GM23248 (cell line): ENCODE results near the gene RALGPS1. TPM values are rescaled to one million over a fixed set of nuclear protein-coding genes. Genes with fewer than 3 reads are reported as not detected.

Source experiments
- DNase-seq: peaks from one replicate; pipeline ENCODE4 v3.0.0-alpha.2; 2015
- H2AFZ ChIP-seq: fragments of 200-600 bp; sonication (generic); 2 replicates; pipeline ENCODE4 v1.6.1; 2016; ENCODE audit warnings: antibody characterized with exemption
- H3F3A ChIP-seq: fragments of 200-600 bp; sonication (generic); 2 replicates; pipeline ENCODE4 v1.6.1; 2016; ENCODE audit warnings: mild to moderate bottlenecking, antibody characterized with exemption, mixed run types; ENCODE audit not compliant: insufficient read depth
- H3K27ac ChIP-seq: fragments of 200-600 bp; sonication (generic); 2 replicates; pipeline ENCODE4 v1.5.1; 2016; ENCODE audit warnings: mild to moderate bottlenecking
- H3K27me3 ChIP-seq: fragments of 200-600 bp; sonication (generic); replicated peaks from 2 replicates; pipeline ENCODE4 v1.6.1; 2016; ENCODE audit warnings: mild to moderate bottlenecking; ENCODE audit not compliant: insufficient read depth
- H3K36me3 ChIP-seq: fragments of 200-600 bp; sonication (generic); 2 replicates; pipeline ENCODE4 v1.6.1; 2016; ENCODE audit warnings: low read depth, mild to moderate bottlenecking
- H3K4me1 ChIP-seq: fragments of 200-600 bp; sonication (generic); 2 replicates; pipeline ENCODE4 v1.6.1; 2016; ENCODE audit warnings: mild to moderate bottlenecking; ENCODE audit not compliant: insufficient read depth
- H3K4me2 ChIP-seq: fragments of 200-600 bp; sonication (generic); one replicate; pipeline ENCODE4 v1.6.1; 2016; ENCODE audit warnings: mild to moderate bottlenecking; ENCODE audit not compliant: unreplicated experiment
- H3K4me3 ChIP-seq: fragments of 200-600 bp; sonication (generic); 2 replicates; pipeline ENCODE4 v1.5.1; 2016; ENCODE audit warnings: mild to moderate bottlenecking
- H3K79me2 ChIP-seq: fragments of 200-600 bp; sonication (generic); 2 replicates; pipeline ENCODE4 v1.6.1; 2016; ENCODE audit warnings: mild to moderate bottlenecking; ENCODE audit not compliant: insufficient read depth
- H3K9ac ChIP-seq: fragments of 200-600 bp; sonication (generic); 2 replicates; pipeline ENCODE4 v1.6.1; 2016; ENCODE audit warnings: mild to moderate bottlenecking
- H3K9me2 ChIP-seq: fragments of 200-600 bp; sonication (generic); 2 replicates; pipeline ENCODE4 v1.6.1; 2016; ENCODE audit warnings: mixed run types, mild to moderate bottlenecking, moderate library complexity; ENCODE audit not compliant: insufficient read depth
- H3K9me3 ChIP-seq: fragments of 200-600 bp; sonication (generic); one replicate; pipeline ENCODE4 v1.6.1; 2017; ENCODE audit warnings: low read depth
- H4K20me1 ChIP-seq: fragments of 200-600 bp; sonication (generic); 2 replicates; pipeline ENCODE4 v1.6.0; 2016; ENCODE audit not compliant: insufficient read depth
- EZH2 ChIP-seq: fragments of 200-600 bp; sonication (generic); IDR thresholded peaks from 2 replicates; pipeline ENCODE4 v1.6.1; 2018; ENCODE audit warnings: antibody characterized with exemption, mild to moderate bottlenecking; ENCODE audit not compliant: insufficient read depth, poor library complexity, severe bottlenecking
- EZH2phosphoT487 ChIP-seq: fragments of 200-600 bp; sonication (generic); IDR thresholded peaks from 2 replicates; pipeline ENCODE4 v1.6.1; 2018; ENCODE audit warnings: antibody characterized with exemption, moderate library complexity, mild to moderate bottlenecking, low read depth; ENCODE audit not compliant: insufficient read depth
- WGBS, 2 experiments: methylation state at CpG; one replicate each; pipeline ENCODE4 v1.1.6; 2015 to 2017; ENCODE audit warnings: low lambda C conversion rate in 2 of 2, low coverage in 1 of 2; ENCODE audit errors: missing lambda C conversion rate in 2 of 2; 5-methylcytosine and 5-hydroxymethylcytosine counted together
- in situ Hi-C: fragments of 300-500 bp; cut with MboI; formaldehyde crosslinking; loops from 2 replicates; pipeline ENCODE4 v1.15.0; 2020
- polyA plus RNA-seq: library from polyadenylated mRNA; unstranded; fragments of >200 nt; fragmentation: Nextera tagmentation; extraction: Ambion mirVana; gene quantifications from 2 replicates; pipeline ENCODE4 v1.2.1, GENCODE V29; 2016
- total RNA-seq: library from RNA; depleted of rRNA; stranded (reverse); fragments of >200 nt; shearing (Covaris generic); gene quantifications from 2 replicates; pipeline ENCODE4 v1.2.3, GENCODE V29; 2014; rRNA removed

The RALGPS1 gene
- total and polyA plus RNA-seq, 2 experiments from 2014 or later: 0.54 to 1.8 TPM

DNA sequence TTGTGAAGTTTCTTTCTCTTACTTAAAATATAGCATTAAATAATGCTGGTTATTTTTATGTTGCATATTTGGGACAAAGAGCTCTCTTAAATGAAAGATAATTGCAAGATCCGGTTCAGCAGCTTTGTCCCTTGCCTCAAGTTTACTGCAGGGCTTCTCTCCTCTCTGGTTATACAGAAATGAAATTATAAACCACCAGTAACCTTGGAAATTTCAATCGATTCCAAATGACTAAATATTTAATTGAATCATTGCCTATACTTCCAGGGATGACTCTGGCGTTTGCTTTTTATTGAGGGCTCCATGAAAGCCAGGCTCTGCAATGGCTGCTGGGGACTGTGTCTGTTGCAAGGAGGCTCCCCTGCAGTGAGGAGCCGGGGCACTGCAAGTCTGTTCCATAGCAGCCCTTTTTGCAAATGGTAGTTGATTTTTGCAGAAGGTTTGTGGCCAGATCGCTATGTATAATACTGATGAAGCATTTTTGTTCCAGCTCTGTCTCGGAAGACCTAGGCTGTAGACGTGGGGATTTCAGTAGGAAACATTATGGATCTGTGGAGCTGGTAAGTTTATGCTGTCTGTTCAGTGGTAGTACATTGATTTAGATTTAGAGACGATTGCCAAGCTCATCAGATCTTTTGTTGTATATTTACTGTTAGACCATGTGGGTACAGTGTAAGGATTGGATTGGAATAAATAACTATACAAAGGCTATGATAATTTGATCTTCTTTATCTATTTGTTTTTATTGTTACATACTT lies 350.1 kb downstream of the RALGPS1 start, which contains the start of gene GARNL3:
Gene GARNL3, plus strand, starts transcription at position 313 of the 758 bp plus-strand sequence. Its CDS starts 104 bp downstream, at position 417.
- no peak for DNase-seq
- in situ Hi-C loops: no loop called here
- Histone ChIP-seq H3K9me3 (no peaks in the 10 kb centered on the region), H3K36me3 (no peaks in the 10 kb centered on the region), H3K9ac (no peak within 1 kb of the TSS), H2AFZ (no peak within 1 kb of the TSS), H3K27ac (no peak within 1 kb of the TSS), H3K9me2 (no peaks in the 10 kb centered on the region), H3K79me2 (no peaks in the 10 kb centered on the region), H4K20me1 (no peaks in the 10 kb centered on the region), H3K4me2 (no peak within 1 kb of the TSS), H3K27me3 (no peaks in the 10 kb centered on the region; the same call in 1 of the 2 replicates), H3F3A (no peaks in the 10 kb centered on the region), H3K4me3 (no peak within 1 kb of the TSS), H3K4me1 (no peaks in the 10 kb centered on the region)
- 29 to 30% methylated on average over 8 of the region's 8 CpGs for WGBS, 2 experiments
- TF ChIP-seq EZH2: no peak
- TF ChIP-seq EZH2phosphoT487: no peak

DNA sequence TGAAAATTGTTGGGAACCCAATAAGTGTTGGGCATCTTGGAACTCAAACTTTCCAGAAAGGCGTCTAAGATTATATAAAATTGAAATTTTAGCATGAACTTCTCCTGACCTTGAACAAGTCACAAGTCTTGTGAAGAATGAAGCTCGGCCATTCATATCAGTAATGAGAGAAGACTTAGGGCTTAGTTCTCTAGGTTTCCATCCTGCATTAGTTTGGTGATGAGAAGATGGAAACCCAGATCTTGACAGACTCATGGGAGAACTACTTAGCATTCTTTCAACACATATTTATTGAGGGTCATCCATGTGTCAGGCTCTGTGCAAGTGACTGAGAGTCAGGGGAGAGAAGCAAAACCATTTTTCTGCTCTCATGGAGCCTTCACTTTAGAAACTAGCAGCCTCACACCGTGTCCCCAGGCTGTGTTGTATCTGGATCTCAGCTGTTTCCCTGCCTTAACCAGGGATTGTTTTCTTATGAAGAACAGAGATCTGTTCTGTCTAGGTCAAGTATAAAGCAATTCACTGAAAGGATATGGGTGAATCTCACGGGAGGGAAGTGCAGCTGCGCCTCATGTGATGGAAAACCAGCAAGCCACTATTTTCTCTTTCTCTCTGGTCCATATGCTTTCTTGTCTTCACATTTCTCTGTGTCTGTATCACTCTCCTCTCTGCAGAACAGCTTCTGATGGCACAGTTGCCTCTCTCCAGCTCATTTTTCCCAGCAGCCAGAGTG lies 353.4 kb downstream of the RALGPS1 start:
- in situ Hi-C loops: no loop called here
- H3K9me2 ChIP-seq: no peaks in the 10 kb centered on the region
- H2AFZ ChIP-seq: no peak overlapping the region
- H3K4me2 ChIP-seq: no peak overlapping the region
- H3K4me3 ChIP-seq: no peak overlapping the region
- H4K20me1 ChIP-seq: no peaks in the 10 kb centered on the region
- H3K27me3 ChIP-seq: no peaks in the 10 kb centered on the region; the same call in 1 of the 2 replicates
- TF ChIP-seq EZH2 (no peak), EZH2phosphoT487 (no peak)
- H3K9ac ChIP-seq: no peak overlapping the region
- H3K9me3 ChIP-seq: no peaks in the 10 kb centered on the region
- H3F3A ChIP-seq: no peaks in the 10 kb centered on the region
- no peaks in the 10 kb centered on the region for H3K79me2 ChIP-seq
- no peak overlapping the region for H3K27ac ChIP-seq
- H3K4me1 ChIP-seq: no peaks in the 10 kb centered on the region
- DNase-seq: no peak
- WGBS, 2 experiments: 55 to 56% methylated on average over 5 of the region's 5 CpGs
- H3K36me3 ChIP-seq: no peaks in the 10 kb centered on the region

DNA sequence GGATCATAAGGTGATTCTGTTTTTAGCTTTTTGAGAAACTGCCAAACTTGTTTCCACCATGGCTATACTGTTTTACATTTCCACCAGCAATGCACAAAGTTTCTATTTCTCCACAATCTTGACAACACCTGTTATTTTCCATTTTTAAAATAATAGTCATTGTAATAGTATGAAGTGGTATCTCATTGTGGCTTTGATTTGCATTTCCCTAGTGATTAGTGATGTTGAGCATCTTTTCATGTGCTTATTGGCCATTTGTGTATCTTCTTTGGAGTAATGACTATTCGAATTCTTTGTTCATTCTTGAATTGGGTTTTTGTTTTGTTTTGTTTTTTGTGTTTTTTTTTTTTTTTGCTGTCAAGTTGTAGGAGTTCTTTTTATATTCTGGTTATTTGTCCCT lies 354.9 kb downstream of the RALGPS1 start:
- Histone ChIP-seq H3K27ac (no peak overlapping the region), H3K4me1 (no peaks in the 10 kb centered on the region), H3K79me2 (no peaks in the 10 kb centered on the region), H3F3A (no peaks in the 10 kb centered on the region), H3K4me3 (no peak overlapping the region), H2AFZ (no peak overlapping the region), H3K36me3 (no peaks in the 10 kb centered on the region), H3K9ac (no peak overlapping the region), H3K9me2 (no peaks in the 10 kb centered on the region), H4K20me1 (no peaks in the 10 kb centered on the region), H3K9me3 (no peaks in the 10 kb centered on the region), H3K27me3 (no peaks in the 10 kb centered on the region; the same call in 1 of the 2 replicates), H3K4me2 (no peak overlapping the region)
- in situ Hi-C loops: no loop called here
- TF ChIP-seq EZH2 (no peak), EZH2phosphoT487 (no peak)
- DNase-seq: no peak
- 58 to 67% methylated on average over 1 of the region's 1 CpG for WGBS, 2 experiments

Other genes with a start within 250 kb of the RALGPS1 start
- 8.5 and 11.9 TPM in 2 replicates for gene ZBTB43, start 109.7 kb upstream of the RALGPS1 start, total RNA-seq
- gene ZBTB43, start 109.7 kb upstream of the RALGPS1 start, polyA plus RNA-seq: 11.5 and 12.3 TPM in 2 replicates
- 5.5 and 7.5 TPM in 2 replicates for gene ZBTB34, start 54.1 kb upstream of the RALGPS1 start, total RNA-seq
- 2.3 and 2.4 TPM in 2 replicates for gene ZBTB34, start 54.1 kb upstream of the RALGPS1 start, polyA plus RNA-seq
- gene ANGPTL2, start 207.9 kb downstream of the RALGPS1 start, total RNA-seq: 9.0 and 12.3 TPM in 2 replicates
- gene ANGPTL2, start 207.9 kb downstream of the RALGPS1 start, polyA plus RNA-seq: 8.8 and 9.5 TPM in 2 replicates